Measurements from ENCODE around the gene BCL6B.

DNA sequence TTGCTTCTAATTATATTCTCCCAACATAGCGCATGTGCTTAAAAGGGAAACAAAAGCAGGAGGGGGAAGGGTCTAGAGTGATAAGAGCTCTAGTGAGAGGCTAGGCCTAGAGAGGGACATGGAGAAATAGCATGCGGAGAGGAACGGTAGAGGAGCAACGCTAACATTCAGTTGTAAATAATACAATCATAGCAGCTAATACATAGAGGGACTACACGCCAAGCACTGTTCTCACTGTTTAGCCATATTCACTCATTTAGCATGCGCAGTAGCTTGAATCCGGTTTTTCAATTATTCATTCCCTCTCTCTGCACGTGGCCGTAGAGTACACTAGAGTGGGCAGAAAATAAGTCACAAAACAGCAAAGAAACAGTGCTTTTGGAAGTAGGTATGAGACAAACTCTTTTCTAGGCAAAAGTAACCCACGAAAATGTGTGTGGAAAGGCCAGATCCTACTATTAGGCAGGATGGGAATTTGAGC, 28.7 kb upstream of the BCL6B start:
- TF ChIP-seq CTCF (IDR thresholded peaks at IDR 0.05) = no peak
- TF ChIP-seq POLR2A (IDR thresholded peaks at IDR 0.05) = no peak
- no peak for TF ChIP-seq POLR2AphosphoS5 (IDR thresholded peaks at IDR 0.05)
